Stimulated activated CD4-positive, alpha-beta T cell treated with anti-CD3 and anti-CD28 coated beads, Interleukin-1b, Interleukin-23, amount 100 ng/mL, for 1 hour (primary cell): ENCODE measurements around the gene XXYLT1.

Source experiments
- DNase-seq, 2 donors: peaks; one replicate each; pipeline ENCODE4 v3.0.0-alpha.2; 2020; ENCODE audit warnings: low read depth in 2 of 2

The XXYLT1 gene

DNA sequence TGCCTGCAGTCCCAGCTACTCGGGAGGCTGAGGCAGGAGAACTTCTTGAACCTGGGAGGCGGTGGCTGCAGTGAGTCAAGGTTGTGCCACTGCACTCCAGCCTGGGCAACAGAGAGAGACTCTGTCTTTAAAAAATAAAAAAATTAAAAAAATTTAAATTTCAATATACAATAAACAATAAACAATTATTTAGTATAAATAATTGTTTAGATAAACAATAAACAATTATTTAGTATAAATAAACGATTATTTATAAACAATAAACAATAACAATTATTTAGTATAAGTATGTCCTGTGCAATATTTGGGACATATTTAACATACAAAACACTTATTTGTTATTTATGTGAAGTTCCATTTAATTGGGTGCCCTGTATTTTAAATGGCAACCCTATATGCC lies 119.6 kb downstream of the XXYLT1 start:
- DNase-seq = no peak

DNA sequence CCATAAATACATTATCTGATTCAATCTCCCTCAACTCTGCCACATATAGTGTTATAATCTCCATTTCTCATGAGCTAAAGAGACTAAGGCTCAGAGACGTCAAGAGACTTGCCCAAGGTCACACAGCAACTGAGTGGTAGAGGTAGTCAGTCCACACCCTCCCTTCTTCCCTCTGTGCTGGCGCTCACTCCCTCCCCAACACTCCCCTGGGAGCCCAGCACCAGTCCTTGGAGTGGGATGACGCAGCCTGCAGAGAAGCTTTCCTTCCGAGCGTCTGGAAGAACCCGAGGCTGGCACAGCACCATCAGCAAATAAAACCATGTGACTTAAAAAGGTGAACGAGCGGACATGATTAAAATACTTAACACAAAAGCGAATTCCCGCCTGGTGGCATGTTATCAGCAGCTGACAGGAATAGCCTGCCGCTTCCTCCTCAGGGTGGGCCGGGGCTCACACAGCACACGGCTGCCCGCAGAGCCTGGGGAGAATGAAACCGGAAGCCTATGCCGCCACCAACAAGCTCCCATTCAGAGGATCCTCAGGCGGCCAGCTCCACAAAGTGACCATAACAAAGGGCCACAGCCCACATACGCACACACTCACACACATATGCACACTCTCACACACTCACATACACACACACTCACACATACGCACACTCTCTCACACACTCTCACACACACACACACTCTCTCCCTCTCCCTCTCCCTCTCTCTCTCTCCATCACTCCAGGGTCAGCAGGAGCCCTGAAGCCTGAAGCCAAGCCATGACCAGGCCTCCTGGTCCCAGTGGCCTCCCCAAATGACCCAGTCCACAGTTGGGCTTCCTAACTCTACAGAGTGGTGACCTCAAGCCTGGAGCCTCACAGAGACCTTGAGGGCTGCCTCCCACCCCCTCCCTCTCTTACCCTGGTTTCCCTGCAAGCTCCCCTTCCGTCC lies 120.5 kb downstream of the XXYLT1 start:
- DNase-seq = no peak

DNA sequence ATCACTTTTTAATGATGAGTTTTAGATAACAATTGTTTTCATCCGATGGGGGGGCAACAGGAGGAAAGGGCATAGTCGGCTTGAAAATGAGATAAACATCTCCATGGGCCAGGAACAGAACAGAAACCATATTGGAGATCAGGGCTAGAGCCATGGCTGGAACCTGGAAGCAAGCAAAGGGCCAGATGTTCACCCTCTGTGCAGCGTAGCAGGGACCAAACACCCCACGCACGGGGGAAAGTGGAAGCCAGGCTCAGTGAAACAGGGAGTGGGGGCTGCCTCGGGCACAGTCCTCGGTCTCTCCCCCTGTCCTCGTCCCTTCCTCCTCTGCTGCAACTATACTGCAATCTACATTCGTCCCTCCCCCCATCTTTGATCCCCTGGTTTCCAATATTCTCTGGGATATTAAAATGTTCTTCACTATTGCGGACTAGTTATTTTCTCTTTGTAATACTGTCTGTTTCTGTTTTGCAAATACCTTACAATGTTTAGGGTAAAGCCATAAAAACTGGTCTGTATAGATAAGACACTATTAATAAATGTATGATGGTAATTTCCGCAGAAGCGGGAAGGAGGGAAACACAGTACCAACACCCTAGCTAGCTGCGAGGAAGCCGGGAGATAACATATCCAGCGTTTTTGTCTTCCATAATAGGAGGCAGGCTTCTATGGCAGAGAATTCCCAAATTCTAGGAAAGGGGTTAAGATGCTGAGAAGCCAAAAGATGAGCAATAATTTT lies 121.5 kb downstream of the XXYLT1 start:
- no peak for DNase-seq

DNA sequence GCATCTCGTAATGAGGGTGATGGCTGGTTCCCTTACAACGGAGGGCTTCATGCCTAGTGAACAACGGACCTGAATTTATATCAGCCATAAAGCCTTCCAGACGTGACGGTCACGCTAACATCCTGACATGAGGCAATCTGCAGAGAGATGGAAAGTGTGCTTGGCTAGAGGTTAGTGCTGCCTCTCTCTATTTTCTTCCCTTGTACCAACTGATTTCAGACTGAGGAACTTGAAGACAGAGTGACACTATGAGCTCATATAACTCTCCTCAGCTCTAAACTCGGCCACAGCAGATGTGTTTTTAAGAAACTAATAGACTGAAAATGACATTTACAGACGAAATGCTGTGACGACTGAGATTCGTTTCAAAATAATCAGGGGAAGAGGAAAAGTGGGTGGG lies 122.4 kb downstream of the XXYLT1 start:
- no peak for DNase-seq

DNA sequence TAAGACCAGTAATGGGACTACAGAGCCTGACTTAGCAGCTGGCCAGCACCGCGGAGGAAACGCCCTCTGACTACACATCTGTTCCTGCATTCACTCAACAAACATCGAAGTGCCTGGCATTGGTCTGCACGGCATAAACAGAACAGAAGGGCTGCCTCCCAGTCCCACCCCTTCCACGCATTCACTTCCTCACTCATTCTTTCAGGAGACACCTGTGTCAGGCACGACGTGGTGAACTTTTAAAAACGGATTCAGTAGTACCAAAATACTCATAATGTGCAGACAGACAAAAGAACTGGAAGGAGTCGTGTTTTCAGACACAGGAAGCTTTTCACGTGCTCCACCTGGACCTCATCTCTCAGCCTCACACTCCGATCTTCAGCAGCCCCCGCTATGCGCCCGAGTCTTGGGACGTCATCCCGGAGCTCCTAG lies 123.3 kb downstream of the XXYLT1 start:
- no peak for DNase-seq

DNA sequence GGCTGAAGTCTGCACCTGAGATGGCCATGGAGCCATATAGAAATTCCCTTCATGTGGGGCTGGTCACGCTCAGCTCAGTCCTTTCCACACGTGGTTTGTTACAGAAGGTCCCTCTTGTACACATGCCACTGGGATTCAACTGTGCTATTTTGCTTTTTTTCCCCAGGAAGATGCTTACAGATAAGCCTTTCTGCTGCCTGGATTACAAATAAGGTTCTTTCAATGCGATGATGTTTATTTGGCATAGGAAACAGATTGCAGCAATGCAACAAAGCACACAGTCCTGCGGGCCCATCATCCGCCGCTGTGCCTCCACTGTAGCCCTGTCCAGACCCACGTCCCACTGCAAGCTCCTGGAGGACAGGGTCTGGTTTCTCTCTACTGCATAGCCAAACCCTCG lies 124.8 kb downstream of the XXYLT1 start:
- no peak for DNase-seq

DNA sequence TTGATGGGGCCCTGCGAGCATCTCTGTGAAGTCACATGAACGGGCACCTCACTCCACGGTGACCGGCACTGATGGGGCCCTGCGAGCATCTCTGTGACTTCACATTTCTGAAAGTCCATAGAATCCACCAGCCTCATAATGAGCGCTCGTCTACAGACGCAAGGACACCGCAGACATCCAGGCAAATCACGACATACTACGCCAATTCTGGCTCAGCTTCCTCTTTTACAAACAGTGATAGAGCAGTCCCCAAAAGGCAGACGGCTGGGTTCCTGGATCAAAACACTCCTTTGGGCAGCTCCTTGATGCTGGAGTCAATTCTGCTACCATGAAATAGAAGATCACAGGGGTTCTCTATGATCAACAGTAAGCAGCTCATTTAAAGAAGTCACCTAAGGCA lies 125.4 kb downstream of the XXYLT1 start:
- no peak for DNase-seq

DNA sequence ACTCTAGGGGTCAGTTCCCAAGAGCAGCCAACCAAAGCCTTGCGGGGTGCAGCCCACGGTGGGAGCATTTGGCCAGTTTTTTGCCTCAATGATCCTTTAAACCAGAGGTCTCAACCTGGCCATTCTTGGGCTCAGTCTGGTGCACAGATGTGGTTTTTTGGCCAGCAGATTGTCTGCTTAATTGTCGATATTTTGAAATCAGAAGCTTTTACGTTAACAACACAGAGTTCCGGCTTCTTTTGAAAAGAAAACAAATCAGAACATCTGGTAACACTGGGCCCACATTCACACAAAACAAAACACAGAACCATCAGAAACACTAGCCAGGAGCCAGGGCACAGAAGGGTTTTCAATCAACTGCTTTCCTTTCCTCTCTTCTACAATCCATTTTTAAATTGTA lies 127.7 kb downstream of the XXYLT1 start:
- DNase-seq = no peak

DNA sequence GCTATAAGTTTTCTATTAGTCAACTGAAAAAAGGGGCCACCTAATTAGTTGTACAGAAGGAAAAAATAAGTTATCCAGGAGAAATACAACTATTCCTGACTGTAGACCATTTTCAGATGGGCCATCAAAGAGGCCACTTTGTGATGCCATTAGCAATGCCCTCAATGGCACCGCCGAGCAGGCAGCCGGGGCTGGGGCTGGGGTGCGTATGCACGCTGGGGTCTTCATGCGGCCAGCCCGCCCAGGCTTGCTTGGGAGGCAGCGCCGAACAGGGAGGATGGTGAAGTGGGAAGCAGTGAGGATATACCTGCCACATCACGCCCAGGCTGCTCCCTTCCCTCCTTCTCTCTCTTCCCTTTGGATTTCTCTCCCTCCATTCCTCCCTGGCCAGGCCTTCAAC lies 128.4 kb downstream of the XXYLT1 start:
- no peak for DNase-seq

DNA sequence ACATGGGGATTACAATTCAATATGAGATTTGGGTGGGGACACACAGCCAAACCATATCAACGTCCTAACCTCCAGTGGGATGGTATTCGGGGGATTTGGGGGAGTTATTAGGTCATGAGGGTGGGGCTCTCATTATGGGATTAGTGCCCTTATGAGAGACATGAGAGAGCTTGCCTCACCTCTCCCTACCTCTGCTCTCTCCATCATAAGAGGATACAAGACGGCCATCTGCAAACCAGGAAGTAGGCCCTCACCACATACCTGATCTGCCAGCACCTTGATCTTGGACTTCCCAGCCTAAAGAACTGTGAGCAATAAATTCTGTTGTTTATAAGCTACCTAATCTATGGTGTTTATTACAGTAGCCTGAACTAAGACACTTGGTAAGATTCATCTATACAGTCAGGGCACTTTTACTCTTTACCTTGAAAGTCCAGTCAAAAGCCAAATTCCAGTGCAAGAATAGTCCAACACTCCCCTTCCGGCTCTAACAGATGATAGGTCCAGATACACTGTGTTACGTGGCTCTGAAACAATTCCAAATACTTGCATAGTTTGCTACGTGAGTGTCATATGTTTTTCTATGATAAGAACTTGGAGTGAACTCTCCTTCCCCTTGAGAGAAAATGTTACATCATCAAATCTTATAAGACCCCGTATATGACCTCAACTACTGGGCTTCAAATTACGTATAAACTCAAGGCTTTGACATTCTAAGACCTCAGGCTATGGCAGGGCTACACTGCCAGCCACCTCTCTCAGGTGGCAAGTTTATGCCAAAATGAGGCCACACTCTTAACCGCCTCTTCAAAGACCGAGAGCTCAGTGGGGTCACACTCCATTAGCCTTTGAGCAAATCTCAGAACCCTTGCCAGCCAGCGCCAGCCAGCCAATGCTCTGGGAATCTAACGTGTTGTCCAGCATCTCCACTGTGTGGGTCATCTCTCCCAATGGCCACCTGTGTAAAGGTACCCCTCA lies 129.9 kb downstream of the XXYLT1 start:
- DNase-seq = no peak

DNA sequence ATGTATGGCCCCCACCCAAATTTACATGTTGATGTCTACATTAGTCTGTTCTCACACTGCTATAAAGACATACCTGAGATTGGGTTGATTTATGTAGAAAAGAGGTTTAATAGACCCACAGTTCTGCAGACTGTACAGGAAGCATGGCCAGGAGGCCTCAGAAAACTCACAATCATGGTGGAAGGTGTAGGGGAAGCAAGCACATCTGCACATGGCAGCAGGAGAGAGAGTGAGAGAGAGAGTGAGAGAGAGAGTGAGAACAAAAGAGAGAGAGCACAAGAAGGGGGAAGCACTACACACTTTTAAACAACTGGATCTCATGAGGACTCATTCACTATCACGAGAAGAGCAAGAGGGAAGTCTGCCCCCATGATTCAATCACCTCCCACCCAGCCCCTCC lies 130.5 kb downstream of the XXYLT1 start:
- DNase-seq = no peak

DNA sequence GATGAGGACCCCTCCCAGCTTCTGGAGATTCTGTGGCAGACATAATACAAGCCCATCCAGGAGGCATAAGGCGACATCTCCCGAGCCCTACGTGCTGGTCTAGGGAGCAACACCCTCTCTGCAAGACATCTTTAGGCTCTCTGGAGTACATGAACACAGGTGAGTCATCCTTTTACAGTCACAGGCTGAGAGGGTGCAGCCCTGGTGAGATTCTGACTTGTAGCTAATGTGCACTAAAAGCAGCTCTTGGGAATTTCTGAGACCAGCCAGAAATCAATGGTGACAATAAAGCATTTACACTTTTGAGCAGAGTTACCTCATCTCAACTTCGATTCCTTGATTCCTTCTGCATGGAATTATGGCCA lies 131.1 kb downstream of the XXYLT1 start:
- DNase-seq = no peak

DNA sequence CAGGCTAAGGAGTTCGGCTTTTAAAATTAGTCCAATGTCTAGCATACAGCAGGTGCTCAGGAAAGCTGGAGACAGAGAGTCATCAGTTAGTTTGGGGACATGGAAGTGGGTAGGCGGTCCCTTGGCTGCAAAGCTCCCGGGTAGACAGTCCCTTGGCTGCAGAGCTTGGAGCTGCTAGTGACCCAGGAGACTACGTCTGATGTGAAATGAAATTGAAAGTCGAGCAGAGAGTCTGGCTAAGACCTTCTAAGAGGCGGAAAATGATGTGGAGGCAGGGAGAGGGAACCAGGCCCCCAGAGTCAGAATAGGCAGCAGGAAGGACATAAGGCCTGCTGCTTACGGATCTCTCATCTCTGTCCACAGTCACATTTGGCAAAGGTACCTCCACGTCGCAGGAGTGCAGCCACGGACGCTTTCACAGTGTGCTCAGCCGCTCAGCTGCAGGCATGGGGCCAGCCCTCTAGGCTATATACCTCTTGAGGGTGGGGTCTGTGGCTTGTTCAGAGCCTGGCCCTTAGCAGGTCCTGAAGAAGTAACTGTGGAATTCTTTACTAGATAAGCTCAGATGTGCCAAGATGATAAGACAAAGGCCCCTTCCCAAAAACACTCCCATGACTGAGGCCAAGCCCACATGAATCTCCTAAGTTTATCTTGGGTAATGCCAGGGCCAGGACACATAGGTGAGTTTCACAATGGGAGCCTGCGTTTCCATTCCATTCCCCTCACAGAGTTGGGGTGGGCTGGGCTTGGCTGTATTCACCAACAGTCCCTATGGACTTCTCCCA lies 131.7 kb downstream of the XXYLT1 start:
- DNase-seq = no peak

DNA sequence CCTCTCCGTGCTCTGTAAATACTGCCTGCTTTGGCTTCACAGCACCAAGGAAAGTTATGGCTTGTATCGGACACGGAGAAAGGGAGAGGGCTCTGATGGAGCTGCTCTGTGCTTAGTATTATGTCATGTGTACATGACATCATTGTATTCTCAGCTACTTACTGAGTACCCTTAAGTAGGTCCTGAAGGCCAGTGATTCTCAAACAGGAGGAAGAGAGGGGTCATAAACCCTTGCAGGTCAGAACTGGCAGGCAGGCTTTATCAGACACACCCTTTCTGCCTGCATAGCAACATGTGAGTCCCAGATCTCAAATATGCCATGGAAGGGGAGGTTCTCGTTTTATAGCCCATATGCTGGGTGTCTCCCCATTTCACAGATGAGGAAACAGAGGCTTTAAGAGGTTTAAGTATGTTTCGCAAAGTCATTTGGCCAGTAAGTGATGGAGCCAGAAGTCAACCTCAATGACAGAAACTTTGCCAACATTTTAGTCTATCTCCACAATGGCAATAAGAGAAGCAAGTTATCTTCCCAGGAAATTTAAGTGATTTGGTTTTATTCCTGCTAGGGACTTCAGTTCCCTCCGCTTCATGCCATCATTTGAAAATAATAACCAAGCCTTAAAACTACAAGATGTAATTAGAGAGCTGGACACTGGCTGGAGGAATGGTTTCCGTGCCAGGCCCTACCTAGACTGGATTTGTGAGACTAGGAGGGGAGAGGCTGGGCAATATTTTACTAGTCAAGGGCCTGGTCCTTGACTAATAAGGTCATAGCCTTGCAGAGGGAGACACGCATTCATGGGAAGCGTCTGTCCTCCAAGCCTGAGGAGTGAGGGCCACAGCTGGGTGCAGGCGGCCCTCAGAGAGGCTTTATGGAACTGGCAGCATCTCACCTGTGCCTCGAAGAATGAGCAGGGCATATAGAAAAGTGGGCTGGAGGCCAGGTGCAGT lies 133.0 kb downstream of the XXYLT1 start:
- no peak for DNase-seq

DNA sequence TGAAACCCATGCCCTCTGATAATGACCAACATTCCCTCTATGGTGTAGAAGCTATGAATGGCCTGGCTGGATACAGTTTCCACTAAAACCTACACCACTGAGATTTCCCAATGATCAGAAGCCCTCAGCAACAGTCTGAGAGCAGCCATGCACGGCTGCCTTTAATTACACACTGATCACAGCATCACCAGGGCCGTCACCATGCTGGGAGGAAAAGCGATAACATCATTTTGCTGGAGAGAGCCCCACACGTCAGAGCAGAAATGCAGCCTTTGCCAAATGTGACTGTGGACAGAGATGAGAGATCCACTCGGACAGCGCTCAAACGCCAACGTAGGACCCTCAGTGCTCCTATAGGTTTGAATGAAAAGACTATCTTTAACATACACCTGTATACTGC lies 135.0 kb downstream of the XXYLT1 start:
- no peak for DNase-seq

DNA sequence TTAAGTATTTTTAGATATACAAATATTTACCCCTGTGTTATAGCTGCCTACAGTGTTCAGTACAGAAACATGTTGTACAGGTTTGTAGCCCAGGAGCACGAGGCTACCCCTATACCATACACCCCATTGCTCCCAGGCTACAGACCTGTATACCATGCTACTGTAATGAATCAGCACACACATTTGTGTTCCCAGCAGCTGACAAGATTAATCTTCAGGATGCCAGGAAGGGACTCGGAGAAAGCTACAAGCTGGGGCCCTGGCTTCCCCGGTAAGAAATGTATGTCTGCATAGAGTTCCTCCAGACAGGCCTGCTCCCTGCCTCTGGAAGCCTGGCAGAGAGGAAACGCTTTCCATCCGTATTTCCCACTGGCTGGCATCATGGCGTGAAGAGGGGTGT lies 136.5 kb downstream of the XXYLT1 start:
- no peak for DNase-seq

DNA sequence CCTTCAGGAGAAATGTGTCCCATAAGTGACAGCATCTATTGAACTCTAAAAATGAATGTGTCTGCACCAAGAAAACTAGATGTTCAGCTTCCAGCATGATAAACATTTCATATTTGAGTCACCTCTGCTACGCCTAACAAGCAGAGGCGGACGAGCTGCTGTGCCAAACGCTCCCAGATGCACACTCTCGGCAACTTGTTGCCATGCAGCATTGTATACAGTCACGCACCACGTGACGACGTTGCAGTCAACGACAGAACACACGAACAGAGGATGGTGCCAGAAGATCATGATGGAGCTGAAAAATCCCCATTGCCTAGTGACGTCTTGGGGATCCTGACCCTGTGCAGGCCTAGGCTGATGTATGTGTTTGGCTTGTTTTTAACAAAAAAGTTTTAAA lies 137.5 kb downstream of the XXYLT1 start:
- DNase-seq = no peak

DNA sequence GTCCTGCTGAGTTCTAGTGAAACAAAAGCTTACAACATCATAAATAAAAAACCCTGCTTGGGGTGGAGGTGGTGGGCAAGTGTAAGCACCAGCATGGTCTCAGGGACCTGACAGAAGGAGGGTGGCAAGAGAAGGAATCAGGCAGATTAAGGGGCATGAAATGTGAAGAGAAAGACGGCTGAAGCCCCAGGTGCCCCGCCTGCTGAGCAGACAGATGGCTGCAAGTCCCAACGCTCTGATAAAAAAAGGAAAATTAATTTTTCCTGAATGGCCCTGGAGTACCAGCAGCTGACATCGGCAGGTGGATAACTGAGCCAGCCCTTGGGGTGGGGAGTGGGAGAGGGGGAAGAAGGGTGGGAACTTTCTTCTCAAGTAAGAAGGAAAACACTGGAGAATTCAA lies 137.9 kb downstream of the XXYLT1 start:
- DNase-seq = no peak

DNA sequence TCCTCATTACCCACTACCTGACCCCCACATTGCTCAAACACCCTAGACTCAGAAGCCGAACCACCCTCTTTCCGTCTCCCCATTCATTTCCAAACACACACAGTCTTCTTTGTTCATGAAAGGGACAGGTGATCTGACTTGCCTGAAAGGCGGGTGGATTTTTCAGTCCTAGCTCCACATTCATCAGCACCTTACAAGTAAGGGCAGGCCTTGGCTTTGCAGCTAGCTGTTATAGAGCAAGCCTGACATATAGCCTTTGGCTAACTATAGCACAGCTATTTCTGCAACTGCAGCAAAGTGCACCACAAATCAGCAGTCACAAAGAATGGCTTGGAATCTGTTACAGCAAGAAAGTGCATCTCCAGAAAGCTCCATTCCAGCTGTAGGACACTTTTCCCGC lies 139.8 kb downstream of the XXYLT1 start:
- no peak for DNase-seq
